ENCODE results near the gene SYT13.

GRCh38 chr11:45298718-45299117 lies 12.6 kb upstream of the SYT13 start:
- TF ChIP-seq CTCF (IDR thresholded peaks at IDR 0.05) (no peak), EP300 (IDR thresholded peaks at IDR 0.05) (no peak)
